Choroid plexus epithelial cell (primary cell): ENCODE data around the gene PANK4.
A peak's percentile ranks its signal among the peaks of the same experiment; 100 is the strongest.

Experiments used
- DNase-seq: peaks from one replicate; pipeline ENCODE4 v3.0.0-alpha.2; 2010; ENCODE audit warnings: low read depth
- H3K4me3 ChIP-seq: 2 replicates; pipeline ENCODE4 v1.5.1; 2011; ENCODE audit warnings: low read depth, mild to moderate bottlenecking, control low read depth, low read length, moderate library complexity
- CTCF ChIP-seq: conservative IDR thresholded peaks from 2 replicates; pipeline ENCODE4 v1.5.1; 2011; ENCODE audit warnings: low read depth, mild to moderate bottlenecking, control low read depth, inconsistent platforms, low read length, moderate library complexity

Gene PANK4

GRCh38 chr1:2540816-2541492 is 14.6 kb upstream of the PANK4 start:
- no peak for DNase-seq
- no peak overlapping the region for H3K4me3 ChIP-seq
- TF ChIP-seq CTCF: no peak

- DNase-seq: no peak
- H3K4me3 ChIP-seq: no peak overlapping the region
- peak; percentile 53 for TF ChIP-seq CTCF
Observed at GRCh38 chr1:2539312-2539907, 13.0 kb upstream of the PANK4 start.

GRCh38 chr1:2538872-2539271 is 12.5 kb upstream of the PANK4 start:
- DNase-seq: no peak
- TF ChIP-seq CTCF: no peak
- H3K4me3 ChIP-seq: no peak overlapping the region

- no peak for DNase-seq
- TF ChIP-seq CTCF: no peak
- H3K4me3 ChIP-seq: no peak overlapping the region
Observed at GRCh38 chr1:2538376-2538775, 12.0 kb upstream of the PANK4 start.

- no peak for DNase-seq
- no peak overlapping the region for H3K4me3 ChIP-seq
- no peak for TF ChIP-seq CTCF
Observed at GRCh38 chr1:2537784-2538115, 11.4 kb upstream of the PANK4 start.

- no peak for DNase-seq
- no peak for TF ChIP-seq CTCF
- H3K4me3 ChIP-seq: no peak overlapping the region
Observed at GRCh38 chr1:2535981-2536380, 9.6 kb upstream of the PANK4 start.

- no peak for TF ChIP-seq CTCF
- H3K4me3 ChIP-seq: no peak overlapping the region
Observed at GRCh38 chr1:2535455-2535854, 9.1 kb upstream of the PANK4 start.

More at GRCh38 chr1:2535455-2535854, 9.1 kb upstream of the PANK4 start:
- no peak for DNase-seq
